Measurements from ENCODE around the gene KCP. TPM values are rescaled to one million over a fixed set of nuclear protein-coding genes. Genes with fewer than 3 reads are reported as not detected.

KCP gene
- total RNA-seq, 1 experiment from 2014 or later = 2.7 TPM

DNA sequence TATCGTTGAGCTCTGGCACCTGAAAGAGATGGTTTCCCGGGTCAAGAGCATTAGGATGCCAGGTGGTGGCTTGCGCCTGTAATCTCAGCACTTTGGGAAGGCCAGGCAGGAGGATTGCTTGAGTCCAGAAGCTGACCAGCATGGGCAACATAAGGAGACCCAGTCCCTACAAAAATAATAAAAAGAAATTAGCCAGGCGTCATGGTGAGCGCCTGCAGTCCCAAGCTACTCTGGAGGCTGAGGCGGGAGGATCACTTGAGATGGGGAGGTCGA, 6.1 kb upstream of the KCP start (continued):
- TF ChIP-seq, protein P1, sequence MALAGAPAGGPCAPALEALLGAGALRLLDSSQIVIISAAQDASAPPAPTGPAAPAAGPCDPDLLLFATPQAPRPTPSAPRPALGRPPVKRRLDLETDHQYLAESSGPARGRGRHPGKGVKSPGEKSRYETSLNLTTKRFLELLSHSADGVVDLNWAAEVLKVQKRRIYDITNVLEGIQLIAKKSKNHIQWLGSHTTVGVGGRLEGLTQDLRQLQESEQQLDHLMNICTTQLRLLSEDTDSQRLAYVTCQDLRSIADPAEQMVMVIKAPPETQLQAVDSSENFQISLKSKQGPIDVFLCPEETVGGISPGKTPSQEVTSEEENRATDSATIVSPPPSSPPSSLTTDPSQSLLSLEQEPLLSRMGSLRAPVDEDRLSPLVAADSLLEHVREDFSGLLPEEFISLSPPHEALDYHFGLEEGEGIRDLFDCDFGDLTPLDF (CRISPR knock-in tag; IDR thresholded peaks at IDR 0.05) = no peak
- TF ChIP-seq ZMAT4 (CRISPR knock-in tag; IDR thresholded peaks at IDR 0.05) = no peak
- TF ChIP-seq, protein P2, sequence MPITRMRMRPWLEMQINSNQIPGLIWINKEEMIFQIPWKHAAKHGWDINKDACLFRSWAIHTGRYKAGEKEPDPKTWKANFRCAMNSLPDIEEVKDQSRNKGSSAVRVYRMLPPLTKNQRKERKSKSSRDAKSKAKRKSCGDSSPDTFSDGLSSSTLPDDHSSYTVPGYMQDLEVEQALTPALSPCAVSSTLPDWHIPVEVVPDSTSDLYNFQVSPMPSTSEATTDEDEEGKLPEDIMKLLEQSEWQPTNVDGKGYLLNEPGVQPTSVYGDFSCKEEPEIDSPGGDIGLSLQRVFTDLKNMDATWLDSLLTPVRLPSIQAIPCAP (CRISPR knock-in tag; IDR thresholded peaks at IDR 0.05) = no peak
- no peak for TF ChIP-seq FOXJ3 (CRISPR knock-in tag; IDR thresholded peaks at IDR 0.05; ENCODE audit: borderline replicate concordance)
- TF ChIP-seq NFATC4 (CRISPR knock-in tag; IDR thresholded peaks at IDR 0.05) = no peak
- no peak for TF ChIP-seq CREB1 (CRISPR knock-in tag; IDR thresholded peaks at IDR 0.05)

DNA sequence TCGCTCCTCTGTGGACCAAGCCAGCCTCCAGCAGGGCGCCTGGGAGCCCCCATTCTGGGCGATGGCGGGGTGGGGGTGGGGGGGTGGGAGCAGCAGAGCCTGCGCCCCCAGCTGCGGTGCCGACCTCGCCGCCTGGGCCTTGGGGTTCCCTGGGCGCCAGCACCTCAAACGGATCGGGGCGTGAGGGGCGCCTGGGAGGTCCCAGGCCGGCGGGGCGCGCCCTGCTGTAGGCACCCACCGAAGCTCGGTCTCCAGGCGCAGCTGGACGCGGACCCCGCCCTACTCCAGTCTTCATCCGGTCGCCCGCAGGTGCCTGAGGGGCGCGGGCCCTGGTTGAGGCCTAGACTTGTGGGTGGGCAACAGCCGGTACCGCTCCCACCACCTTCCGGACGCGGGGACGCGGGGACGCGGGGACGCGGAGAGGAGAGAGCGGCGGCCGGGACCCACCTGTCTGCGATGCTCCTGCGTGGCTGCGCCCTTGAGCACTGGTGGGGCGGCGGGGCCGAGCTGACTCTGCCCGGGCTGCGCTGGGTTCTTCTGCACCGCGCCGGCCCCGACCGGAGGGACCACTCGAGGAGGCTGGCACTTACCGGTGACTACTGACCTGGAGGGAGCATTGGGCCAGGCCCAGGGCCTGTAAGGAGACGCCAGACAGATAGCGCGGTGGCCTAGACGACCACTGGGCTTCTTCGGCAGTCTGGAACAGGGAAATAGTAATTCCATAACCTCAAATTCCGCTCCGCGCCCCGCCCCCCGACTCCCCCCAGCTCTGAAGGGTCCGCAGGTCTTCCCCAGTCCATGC, 5.5 kb upstream of the KCP start:
- Mint-ChIP-seq H3K36me3 (no peaks in the 10 kb centered on the region), H3K9me3 (no peaks in the 10 kb centered on the region), H3K27ac (no peak overlapping the region), H3K27me3 (ENCODE audit: low read depth) (peaks cover 77% of the 10 kb centered on the region), H3K4me3 (peak overlapping the region; percentile 90), H3K4me1 (peaks cover 27% of the 10 kb centered on the region)
- ChIA-PET POLR2A (no interaction called here), CTCF (interaction anchor here (1.0 to 1.1 kb wide), 2 partner anchors 31 to 175 kb away, joined by 3 read pairs; no protein-coding TSS in a partner anchor)
- ATAC-seq = peak; percentile 12
- peak; percentile 55 for DNase-seq (ENCODE audit: low spot score)
- no peak for TF ChIP-seq FOXP1 (CRISPR knock-in tag; IDR thresholded peaks at IDR 0.05; ENCODE audit: borderline replicate concordance)
- TF ChIP-seq, protein P3, sequence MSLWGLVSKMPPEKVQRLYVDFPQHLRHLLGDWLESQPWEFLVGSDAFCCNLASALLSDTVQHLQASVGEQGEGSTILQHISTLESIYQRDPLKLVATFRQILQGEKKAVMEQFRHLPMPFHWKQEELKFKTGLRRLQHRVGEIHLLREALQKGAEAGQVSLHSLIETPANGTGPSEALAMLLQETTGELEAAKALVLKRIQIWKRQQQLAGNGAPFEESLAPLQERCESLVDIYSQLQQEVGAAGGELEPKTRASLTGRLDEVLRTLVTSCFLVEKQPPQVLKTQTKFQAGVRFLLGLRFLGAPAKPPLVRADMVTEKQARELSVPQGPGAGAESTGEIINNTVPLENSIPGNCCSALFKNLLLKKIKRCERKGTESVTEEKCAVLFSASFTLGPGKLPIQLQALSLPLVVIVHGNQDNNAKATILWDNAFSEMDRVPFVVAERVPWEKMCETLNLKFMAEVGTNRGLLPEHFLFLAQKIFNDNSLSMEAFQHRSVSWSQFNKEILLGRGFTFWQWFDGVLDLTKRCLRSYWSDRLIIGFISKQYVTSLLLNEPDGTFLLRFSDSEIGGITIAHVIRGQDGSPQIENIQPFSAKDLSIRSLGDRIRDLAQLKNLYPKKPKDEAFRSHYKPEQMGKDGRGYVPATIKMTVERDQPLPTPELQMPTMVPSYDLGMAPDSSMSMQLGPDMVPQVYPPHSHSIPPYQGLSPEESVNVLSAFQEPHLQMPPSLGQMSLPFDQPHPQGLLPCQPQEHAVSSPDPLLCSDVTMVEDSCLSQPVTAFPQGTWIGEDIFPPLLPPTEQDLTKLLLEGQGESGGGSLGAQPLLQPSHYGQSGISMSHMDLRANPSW (CRISPR knock-in tag; conservative IDR thresholded peaks at IDR 0.05; ENCODE audit: low read depth) = no peak
- no peak for TF ChIP-seq SOX15 (CRISPR knock-in tag; IDR thresholded peaks at IDR 0.05)
- TF ChIP-seq, protein P4, sequence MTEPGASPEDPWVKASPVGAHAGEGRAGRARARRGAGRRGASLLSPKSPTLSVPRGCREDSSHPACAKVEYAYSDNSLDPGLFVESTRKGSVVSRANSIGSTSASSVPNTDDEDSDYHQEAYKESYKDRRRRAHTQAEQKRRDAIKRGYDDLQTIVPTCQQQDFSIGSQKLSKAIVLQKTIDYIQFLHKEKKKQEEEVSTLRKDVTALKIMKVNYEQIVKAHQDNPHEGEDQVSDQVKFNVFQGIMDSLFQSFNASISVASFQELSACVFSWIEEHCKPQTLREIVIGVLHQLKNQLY (CRISPR knock-in tag; IDR thresholded peaks at IDR 0.05) = no peak
- no peak for TF ChIP-seq ETV6 (CRISPR knock-in tag; IDR thresholded peaks at IDR 0.05)
- no peak for TF ChIP-seq ZNF263 (CRISPR knock-in tag; IDR thresholded peaks at IDR 0.05; ENCODE audit: low read depth)
- no peak for TF ChIP-seq ZMAT4 (CRISPR knock-in tag; IDR thresholded peaks at IDR 0.05)
- TF ChIP-seq OVOL2 (CRISPR knock-in tag; IDR thresholded peaks at IDR 0.05; ENCODE audit: borderline replicate concordance) = no peak
- TF ChIP-seq, protein P5, sequence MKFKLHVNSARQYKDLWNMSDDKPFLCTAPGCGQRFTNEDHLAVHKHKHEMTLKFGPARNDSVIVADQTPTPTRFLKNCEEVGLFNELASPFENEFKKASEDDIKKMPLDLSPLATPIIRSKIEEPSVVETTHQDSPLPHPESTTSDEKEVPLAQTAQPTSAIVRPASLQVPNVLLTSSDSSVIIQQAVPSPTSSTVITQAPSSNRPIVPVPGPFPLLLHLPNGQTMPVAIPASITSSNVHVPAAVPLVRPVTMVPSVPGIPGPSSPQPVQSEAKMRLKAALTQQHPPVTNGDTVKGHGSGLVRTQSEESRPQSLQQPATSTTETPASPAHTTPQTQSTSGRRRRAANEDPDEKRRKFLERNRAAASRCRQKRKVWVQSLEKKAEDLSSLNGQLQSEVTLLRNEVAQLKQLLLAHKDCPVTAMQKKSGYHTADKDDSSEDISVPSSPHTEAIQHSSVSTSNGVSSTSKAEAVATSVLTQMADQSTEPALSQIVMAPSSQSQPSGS (CRISPR knock-in tag; IDR thresholded peaks at IDR 0.05; ENCODE audit: borderline replicate concordance, low read depth) = no peak
- no peak for TF ChIP-seq RELA (CRISPR knock-in tag; IDR thresholded peaks at IDR 0.05; ENCODE audit: borderline replicate concordance)
- no peak for TF ChIP-seq IRF2 (CRISPR knock-in tag; IDR thresholded peaks at IDR 0.05; ENCODE audit: borderline replicate concordance, low read depth)
- TF ChIP-seq, protein P6, sequence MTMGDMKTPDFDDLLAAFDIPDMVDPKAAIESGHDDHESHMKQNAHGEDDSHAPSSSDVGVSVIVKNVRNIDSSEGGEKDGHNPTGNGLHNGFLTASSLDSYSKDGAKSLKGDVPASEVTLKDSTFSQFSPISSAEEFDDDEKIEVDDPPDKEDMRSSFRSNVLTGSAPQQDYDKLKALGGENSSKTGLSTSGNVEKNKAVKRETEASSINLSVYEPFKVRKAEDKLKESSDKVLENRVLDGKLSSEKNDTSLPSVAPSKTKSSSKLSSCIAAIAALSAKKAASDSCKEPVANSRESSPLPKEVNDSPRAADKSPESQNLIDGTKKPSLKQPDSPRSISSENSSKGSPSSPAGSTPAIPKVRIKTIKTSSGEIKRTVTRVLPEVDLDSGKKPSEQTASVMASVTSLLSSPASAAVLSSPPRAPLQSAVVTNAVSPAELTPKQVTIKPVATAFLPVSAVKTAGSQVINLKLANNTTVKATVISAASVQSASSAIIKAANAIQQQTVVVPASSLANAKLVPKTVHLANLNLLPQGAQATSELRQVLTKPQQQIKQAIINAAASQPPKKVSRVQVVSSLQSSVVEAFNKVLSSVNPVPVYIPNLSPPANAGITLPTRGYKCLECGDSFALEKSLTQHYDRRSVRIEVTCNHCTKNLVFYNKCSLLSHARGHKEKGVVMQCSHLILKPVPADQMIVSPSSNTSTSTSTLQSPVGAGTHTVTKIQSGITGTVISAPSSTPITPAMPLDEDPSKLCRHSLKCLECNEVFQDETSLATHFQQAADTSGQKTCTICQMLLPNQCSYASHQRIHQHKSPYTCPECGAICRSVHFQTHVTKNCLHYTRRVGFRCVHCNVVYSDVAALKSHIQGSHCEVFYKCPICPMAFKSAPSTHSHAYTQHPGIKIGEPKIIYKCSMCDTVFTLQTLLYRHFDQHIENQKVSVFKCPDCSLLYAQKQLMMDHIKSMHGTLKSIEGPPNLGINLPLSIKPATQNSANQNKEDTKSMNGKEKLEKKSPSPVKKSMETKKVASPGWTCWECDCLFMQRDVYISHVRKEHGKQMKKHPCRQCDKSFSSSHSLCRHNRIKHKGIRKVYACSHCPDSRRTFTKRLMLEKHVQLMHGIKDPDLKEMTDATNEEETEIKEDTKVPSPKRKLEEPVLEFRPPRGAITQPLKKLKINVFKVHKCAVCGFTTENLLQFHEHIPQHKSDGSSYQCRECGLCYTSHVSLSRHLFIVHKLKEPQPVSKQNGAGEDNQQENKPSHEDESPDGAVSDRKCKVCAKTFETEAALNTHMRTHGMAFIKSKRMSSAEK (CRISPR knock-in tag; IDR thresholded peaks at IDR 0.05; ENCODE audit: borderline replicate concordance) = no peak
- TF ChIP-seq ATF1 (CRISPR knock-in tag; IDR thresholded peaks at IDR 0.05) = no peak
- TF ChIP-seq, protein P2 (CRISPR knock-in tag; IDR thresholded peaks at IDR 0.05) = no peak
- no peak for TF ChIP-seq USF2 (CRISPR knock-in tag; IDR thresholded peaks at IDR 0.05)
- TF ChIP-seq TEAD4 (CRISPR knock-in tag; IDR thresholded peaks at IDR 0.05) = no peak
- no peak for TF ChIP-seq KAT7 (CRISPR knock-in tag; IDR thresholded peaks at IDR 0.05; ENCODE audit: borderline replicate concordance)
